Activated CD8-positive, alpha-beta memory T cell treated with anti-CD3 and anti-CD28 coated beads for 1 hour (primary cell): ENCODE measurements around the gene SLC26A3.

Experiments
- DNase-seq, 2 donors: peaks; one replicate each; pipeline ENCODE4 v3.0.0-alpha.2; 2020; ENCODE audit warnings: low read depth in 1 of 2; ENCODE audit errors: extremely low read depth in 1 of 2

The SLC26A3 gene

GRCh38 chr7:107751113-107751512 lies 51.9 kb downstream of the SLC26A3 start:
- DNase-seq = no peak

GRCh38 chr7:107746006-107746405 lies 57.0 kb downstream of the SLC26A3 start:
- DNase-seq = no peak

- no peak for DNase-seq
These were observed 58.7 kb downstream of the SLC26A3 start for GRCh38 chr7:107744345-107744750.

- DNase-seq = peak; percentile 91 to 97
These were observed 59.3 kb downstream of the SLC26A3 start, which contains the start of gene CBLL1 for GRCh38 chr7:107743567-107744344. TSS of gene CBLL1 (plus strand) at chr7:107744142. CDS start at chr7:107744164, 22 bp downstream.

GRCh38 chr7:107742678-107743566 lies 60.1 kb downstream of the SLC26A3 start:
- DNase-seq = peak in 1 of 2 donors; percentile 49

GRCh38 chr7:107728276-107728675 lies 74.7 kb downstream of the SLC26A3 start:
- DNase-seq = no peak

- no peak for DNase-seq
These were observed 76.5 kb downstream of the SLC26A3 start for GRCh38 chr7:107726356-107727130.

GRCh38 chr7:107725138-107725740 lies 77.8 kb downstream of the SLC26A3 start:
- DNase-seq = peak in 1 of 2 donors; percentile 8

GRCh38 chr7:107723255-107723654 lies 79.8 kb downstream of the SLC26A3 start:
- no peak for DNase-seq

- DNase-seq = no peak
These were observed 81.7 kb downstream of the SLC26A3 start for GRCh38 chr7:107721286-107721685.

- DNase-seq = no peak
These were observed 84.4 kb downstream of the SLC26A3 start for GRCh38 chr7:107718456-107719193.

- no peak for DNase-seq
These were observed 87.5 kb downstream of the SLC26A3 start for GRCh38 chr7:107715531-107715930.
